Mesothelial cell of epicardium (in vitro differentiated cells): ENCODE data around the gene FPR1. TPM values are rescaled to one million over a fixed set of nuclear protein-coding genes. Genes with fewer than 3 reads are reported as not detected.
"Not testable (repeated sequence)": the region's sequence is repeated elsewhere in the genome, so short reads cannot be mapped to it uniquely, and the experiment has no call there.

Experiments
- DNase-seq, 2 experiments: peaks; one replicate each; pipeline ENCODE4 v3.0.0; 2021; ENCODE audit warnings: low spot score in 2 of 2; ENCODE audit not compliant: unreplicated experiment in 2 of 2
- H3K27ac Mint-ChIP-seq: 2 replicates; pipeline ENCODE4 v1.8.0; 2021; ENCODE audit warnings: mixed read lengths
- H3K27me3 Mint-ChIP-seq: 2 replicates; pipeline ENCODE4 v1.8.0; 2021; ENCODE audit warnings: low read depth, mixed read lengths
- H3K36me3 Mint-ChIP-seq: 2 replicates; pipeline ENCODE4 v1.8.0; 2021; ENCODE audit warnings: mixed read lengths
- H3K4me1 Mint-ChIP-seq: 2 replicates; pipeline ENCODE4 v1.8.0; 2021; ENCODE audit warnings: mixed read lengths
- H3K4me3 Mint-ChIP-seq: 2 replicates; pipeline ENCODE4 v1.8.0; 2021; ENCODE audit warnings: mild to moderate bottlenecking, moderate library complexity, mixed read lengths
- H3K9me3 Mint-ChIP-seq: 2 replicates; pipeline ENCODE4 v1.8.0; 2021; ENCODE audit warnings: mixed read lengths
- total RNA-seq: library from RNA; stranded (reverse); gene quantifications from 3 replicates; pipeline ENCODE4 v1.2.1, GENCODE V29; 2021
- TF ChIP-seq, protein P1 (sequence below): fragments of 200-600 bp; sonication (generic); IDR thresholded peaks from one replicate; pipeline ENCODE4 v1.5.0; 2021; ENCODE audit warnings: antibody characterized with exemption; ENCODE audit not compliant: unreplicated experiment

Gene FPR1
- total RNA-seq, 1 donor from 2014 or later, result not detected

DNA sequence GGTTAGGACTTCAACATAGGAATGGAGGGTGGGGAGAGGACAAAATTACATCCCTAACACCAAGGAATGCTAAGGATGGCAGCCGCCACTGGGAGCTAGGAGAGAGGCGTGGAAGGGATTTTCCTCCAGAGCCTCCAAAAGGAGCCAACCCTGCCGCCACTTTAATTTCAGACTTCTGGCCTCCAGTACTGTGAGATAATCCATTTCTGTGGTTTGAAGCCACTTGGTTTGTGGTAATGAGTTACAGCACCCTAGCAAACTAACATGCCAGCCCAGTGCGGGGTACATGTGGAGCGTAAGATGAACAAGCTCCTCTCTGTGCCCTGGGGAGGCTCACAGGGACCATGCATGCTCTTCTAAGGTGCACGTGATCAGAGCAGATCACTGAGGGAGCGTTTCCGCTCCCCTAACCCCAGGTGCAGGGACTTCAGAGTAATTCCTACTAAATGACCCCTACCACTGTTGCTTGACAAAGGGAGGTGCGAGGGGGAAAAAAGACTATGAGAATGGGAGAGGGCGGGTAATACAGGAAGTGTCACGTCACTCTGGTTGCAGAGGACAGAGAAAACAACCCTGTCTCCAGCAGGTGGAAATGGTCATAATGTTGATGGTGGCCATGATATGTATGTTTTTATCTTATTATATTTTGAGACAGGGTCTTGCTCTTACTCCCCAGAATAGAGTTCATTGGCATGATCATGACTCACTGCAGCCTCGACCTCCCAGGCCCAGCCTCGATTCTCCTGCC lies 12.0 kb downstream of the FPR1 start:
- DNase-seq, result no peak
- Mint-ChIP-seq H3K9me3 (peaks cover 16% of the 10 kb centered on the region), H3K27ac (no peak overlapping the region), H3K4me3 (no peak overlapping the region), H3K27me3 (no peaks in the 10 kb centered on the region), H3K36me3 (no peaks in the 10 kb centered on the region), H3K4me1 (no peaks in the 10 kb centered on the region)
- TF ChIP-seq, protein P1, sequence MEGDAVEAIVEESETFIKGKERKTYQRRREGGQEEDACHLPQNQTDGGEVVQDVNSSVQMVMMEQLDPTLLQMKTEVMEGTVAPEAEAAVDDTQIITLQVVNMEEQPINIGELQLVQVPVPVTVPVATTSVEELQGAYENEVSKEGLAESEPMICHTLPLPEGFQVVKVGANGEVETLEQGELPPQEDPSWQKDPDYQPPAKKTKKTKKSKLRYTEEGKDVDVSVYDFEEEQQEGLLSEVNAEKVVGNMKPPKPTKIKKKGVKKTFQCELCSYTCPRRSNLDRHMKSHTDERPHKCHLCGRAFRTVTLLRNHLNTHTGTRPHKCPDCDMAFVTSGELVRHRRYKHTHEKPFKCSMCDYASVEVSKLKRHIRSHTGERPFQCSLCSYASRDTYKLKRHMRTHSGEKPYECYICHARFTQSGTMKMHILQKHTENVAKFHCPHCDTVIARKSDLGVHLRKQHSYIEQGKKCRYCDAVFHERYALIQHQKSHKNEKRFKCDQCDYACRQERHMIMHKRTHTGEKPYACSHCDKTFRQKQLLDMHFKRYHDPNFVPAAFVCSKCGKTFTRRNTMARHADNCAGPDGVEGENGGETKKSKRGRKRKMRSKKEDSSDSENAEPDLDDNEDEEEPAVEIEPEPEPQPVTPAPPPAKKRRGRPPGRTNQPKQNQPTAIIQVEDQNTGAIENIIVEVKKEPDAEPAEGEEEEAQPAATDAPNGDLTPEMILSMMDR, result no peak

DNA sequence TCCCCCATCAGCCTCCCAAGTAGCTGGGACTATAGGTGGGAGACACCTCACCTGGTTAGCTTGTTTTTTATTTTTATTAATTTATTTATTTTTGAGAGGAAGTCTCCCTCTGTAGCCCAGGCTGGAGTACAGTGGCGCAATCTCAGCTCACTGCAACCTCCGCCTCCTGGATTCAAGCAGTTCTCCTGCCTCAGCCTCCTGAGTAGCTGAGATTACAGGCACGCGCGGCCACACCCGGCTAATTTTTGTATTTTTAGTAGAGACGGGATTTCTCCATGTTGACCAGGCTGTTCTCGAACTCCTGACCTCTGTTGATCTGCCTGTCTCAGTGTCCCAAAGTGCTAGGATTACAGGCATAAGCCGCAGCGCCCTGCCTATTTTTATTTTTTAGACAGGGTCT lies 13.2 kb downstream of the FPR1 start:
- H3K4me1 Mint-ChIP-seq, H3K36me3 Mint-ChIP-seq, H3K27me3 Mint-ChIP-seq, H3K27ac Mint-ChIP-seq, DNase-seq, H3K4me3 Mint-ChIP-seq: not testable (repeated sequence)
- H3K9me3 Mint-ChIP-seq, result peaks cover 16% of the 10 kb centered on the region

DNA sequence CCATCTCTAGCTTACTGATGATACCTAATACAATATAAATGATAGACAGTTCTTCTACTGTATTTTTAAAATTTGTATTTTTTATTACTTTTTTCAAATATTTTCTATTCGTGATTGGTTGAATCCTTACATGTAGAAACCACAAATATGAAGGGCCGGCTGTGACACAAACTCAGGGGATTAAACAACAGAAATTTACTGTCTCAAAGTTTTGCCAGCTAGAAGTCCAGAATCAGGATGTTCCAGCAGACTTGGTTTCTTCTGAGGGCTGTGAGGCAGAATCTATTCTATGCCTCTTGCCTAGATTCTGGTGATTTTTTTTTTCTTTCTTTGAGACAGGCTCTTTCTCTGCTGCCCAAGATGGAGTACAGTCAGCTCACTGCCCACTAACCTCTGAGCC lies 13.8 kb downstream of the FPR1 start:
- Mint-ChIP-seq H3K9me3 (peaks cover 13% of the 10 kb centered on the region), H3K4me1 (peaks cover 2% of the 10 kb centered on the region), H3K27ac (no peak overlapping the region), H3K36me3 (no peaks in the 10 kb centered on the region), H3K27me3 (no peaks in the 10 kb centered on the region), H3K4me3 (no peak overlapping the region)
- no peak for DNase-seq
- TF ChIP-seq, protein P1, result no peak

DNA sequence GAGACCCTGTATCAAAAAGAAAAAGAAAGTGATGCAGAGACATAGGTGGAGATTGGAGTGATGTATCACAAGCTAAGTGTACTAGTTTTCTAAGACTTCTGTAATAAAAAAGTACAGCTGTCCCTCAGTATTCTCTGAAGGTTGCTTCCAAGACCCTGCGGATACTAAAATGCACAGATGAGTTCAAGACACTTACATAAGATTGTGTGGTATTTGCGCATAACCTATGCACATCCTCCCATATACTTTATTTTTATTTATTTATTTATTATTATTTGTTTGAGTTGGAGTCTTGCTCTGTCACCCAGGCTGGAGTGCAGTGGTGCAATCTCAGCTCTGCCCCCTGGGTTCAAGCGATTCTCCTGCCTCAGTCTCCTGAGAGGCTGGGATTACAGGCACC lies 14.3 kb downstream of the FPR1 start:
- Mint-ChIP-seq H3K27ac (no peak overlapping the region), H3K27me3 (no peaks in the 10 kb centered on the region), H3K4me3 (no peak overlapping the region), H3K4me1 (peaks cover 2% of the 10 kb centered on the region), H3K9me3 (peaks cover 10% of the 10 kb centered on the region), H3K36me3 (no peaks in the 10 kb centered on the region)
- TF ChIP-seq, protein P1, result no peak
- DNase-seq, result no peak

DNA sequence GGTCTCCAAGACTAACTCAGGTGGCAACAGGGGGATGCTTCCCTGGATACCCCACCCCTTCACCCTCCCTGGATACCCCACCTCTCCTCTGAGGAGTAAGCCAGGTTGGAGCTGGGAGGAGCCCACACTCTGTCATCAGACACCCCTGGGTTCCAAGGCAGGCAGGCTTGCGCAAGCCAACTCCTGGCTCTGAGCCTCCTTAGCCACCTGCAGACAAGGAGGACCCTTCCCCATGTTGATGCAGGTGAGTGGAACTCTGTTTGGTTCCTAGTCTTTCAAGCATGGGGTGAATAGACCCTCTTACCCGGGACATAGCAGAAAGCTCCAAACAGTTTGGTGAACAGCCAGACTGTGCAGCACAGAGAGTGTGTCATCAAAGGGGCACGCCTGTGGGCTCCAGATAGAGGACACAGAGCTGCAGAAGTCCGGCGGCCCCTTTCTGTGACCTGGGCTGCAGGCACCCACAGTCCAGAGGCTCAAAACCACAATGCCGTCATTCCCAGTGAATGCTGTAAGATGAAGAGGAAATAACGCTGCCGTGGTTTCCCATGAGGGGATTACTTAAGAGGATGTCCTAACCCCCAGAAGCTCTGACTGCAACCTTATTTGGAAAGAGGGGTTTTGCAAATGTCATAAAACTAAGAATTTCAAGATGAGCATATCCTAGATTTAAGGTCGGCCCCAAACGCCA lies 15.8 kb downstream of the FPR1 start:
- Mint-ChIP-seq H3K36me3 (peaks cover 2% of the 10 kb centered on the region), H3K4me1 (peaks cover 2% of the 10 kb centered on the region), H3K9me3 (peaks cover 19% of the 10 kb centered on the region), H3K27me3 (no peaks in the 10 kb centered on the region), H3K4me3 (no peak overlapping the region), H3K27ac (no peak overlapping the region)
- no peak for DNase-seq
- TF ChIP-seq, protein P1, result no peak
